ENCODE data around the gene DYNLT3.

DYNLT3 gene, protein sequence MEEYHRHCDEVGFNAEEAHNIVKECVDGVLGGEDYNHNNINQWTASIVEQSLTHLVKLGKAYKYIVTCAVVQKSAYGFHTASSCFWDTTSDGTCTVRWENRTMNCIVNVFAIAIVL

DNA sequence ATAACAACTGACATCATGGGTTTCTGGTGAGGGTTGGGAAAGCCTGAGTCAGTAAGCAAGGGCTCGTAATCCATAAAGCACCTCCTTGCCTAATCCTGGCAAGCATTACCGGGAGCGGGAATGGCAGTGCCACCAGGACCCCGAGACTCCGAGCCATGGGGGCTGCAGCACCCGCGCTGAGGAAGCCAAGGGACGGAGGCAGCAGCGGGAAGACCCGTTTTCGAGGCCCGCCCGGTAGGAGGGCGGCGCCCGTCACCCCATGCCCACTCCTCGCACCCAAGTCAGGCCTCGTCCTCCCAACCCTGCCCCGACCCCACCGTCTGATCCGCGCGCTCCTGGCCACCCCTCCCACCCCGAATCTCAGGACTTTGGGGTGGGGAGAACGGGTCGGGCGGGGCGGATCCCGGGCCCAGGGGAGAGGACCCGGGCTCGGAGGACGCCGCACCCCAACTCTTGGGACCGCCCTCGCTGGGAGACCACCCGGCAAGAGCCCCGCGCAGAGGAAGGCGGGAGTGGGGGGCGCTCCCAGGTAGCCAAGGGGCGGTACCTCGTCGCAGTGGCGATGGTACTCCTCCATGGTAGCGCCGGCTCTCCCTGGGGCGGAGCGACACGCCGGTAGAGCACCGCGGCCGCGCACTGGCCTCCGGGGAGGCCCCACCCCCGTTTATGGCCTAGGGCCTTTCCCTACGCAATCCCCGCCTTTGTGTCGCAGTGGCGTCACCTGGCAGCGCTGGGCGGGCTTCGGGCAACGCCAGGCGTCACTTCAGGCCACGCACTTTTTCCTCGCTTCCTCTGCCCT lies at the start of gene DYNLT3:
DYNLT3 (minus strand) TSS at position 638 of the 799 bp plus-strand sequence; CDS start at position 577, 61 bp downstream.
- peak; percentile 80 for DNase-seq

DNA sequence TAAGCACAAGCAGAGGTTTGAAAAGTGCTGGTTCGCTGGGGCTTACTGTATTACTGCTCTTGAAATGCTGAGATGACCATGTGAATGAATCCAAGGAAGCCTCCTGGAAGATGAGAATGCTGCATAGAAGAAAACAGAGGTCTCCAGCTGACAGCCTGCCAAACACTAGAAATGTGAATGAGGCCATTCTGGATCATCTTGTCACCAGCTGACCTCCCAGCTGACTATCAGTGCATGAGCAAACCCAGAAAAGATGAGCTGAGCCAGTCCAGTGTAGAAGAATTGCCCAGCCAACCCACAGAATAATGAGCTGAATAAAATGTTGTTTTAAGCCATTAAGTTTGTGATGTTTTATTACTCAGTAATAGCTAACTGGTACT lies 49.1 kb upstream of the DYNLT3 start:
- no peak for DNase-seq

DNA sequence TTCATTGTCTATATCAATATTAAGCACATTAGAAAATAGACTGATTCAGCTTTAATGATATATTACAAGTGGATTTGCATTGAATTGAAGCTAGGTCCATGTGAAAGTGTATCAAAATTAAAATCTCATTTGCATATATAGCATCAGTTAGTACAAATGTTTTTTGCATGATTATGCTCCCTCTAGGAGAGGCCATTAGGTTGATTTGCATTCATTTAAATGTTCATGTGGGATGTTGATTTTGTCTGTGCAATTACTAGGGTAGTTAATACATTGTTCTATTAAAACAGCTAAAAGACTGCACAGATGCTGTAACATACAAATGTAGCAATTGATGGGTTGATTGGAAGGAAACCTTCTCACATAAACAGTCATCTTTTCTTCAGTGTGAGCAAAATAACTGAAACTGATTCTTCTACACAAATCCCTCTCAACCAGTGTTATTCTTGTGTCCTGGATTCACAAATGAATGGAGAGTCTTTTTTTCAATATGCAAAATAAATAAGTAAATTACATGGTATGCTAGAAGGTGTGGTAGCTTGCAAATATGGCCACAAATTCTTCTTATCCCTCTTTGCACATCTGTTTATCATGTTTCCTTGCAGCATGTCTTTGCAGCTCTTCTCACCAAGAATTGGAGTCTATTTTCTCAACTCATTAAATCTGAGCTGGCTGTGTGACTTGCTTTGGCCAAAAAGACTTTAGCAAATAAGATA lies 48.6 kb upstream of the DYNLT3 start:
- no peak for DNase-seq

DNA sequence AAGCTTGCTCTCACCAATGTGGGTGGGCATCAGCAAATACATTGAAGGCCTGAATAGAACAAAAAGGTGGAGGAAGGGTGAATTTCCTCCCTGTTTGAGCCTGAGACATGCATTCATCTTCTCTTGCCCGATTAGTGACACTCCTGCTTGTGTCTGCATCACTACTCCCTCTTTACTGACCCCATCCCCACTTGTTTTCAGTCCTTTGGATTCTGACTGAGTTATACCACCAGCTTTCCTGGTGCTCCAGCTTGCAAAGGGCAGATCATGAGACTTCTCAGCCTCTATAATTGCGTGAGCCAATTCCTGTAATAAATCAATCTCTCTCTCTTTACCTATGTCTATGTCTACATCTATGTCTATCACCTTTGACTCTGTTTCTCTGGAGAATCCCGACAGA lies 47.4 kb upstream of the DYNLT3 start:
- no peak for DNase-seq

DNA sequence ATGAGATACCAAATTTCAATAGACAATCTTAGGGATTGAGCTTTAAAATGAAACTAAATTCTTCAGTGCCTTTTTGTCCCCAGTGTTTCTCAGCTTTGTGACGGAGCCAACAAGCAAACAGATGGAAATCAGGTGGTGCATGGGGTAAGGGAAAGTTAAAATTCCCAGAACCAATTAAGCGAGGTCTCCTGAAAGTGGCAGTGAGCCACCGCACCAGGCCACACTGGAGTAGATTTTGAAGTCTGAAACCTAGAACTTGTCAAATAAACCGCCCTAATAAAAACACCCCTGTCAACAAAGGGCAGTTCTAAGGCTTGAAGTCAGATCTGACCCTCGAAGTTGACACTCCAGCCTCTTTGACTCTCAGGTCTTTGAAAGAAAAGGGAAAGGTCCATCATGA lies 40.6 kb upstream of the DYNLT3 start:
- no peak for DNase-seq

DNA sequence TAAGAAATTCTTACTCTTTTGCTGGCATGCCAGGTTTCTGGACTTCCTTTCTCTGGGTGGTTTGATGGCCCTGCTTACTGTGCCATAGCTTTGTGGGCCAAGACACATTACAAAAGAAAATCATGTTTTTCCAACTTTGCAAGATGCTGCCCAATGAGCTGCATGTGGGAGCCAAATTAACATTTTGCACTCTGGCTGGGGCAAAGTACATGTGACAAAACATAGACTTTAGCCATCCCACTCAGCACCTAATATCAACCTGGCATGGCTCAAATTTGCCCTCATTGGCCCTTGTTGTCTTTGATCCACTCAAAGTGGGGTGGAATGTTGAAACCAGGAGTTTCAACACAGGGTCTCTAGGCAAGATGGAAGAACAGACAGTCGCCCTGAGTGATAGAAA lies 40.0 kb upstream of the DYNLT3 start:
- no peak for DNase-seq

DNA sequence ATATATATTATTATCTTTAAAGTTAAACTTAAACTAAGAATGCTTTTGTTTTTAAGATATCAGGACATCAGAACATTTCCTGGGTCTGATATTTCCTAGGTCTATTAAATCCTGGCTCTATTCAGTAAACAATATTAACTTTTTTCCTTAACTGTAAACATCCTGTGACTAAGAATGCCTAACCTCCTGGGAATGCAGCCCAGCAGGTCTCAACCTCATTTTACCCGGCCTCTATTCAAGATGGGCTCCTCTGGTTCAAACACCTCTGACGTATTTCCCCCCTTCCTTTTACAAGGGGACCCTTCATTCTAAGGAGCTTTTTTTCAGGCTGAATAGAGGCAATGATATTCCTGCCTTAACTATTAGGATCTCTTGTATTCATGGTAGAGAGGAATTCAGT lies 35.8 kb upstream of the DYNLT3 start:
- no peak for DNase-seq

DNA sequence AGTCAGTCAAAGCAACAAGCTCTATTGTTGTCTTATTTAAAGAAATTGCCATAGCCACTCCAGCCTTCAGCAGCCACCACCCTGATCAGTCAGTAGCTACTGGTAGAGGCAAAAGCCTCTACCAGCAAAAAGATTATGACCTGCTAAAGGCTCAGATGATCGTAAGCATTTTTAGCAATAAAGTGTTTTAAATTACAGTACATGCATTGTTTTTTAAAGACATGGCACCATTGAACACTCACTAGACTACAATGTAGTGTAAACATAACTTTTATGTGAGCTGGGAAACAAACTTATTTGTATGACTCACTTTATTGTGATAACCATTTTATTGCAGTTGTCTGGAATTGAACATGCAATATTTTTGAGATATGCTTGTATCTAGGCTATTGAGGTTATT lies 32.3 kb upstream of the DYNLT3 start:
- no peak for DNase-seq

DNA sequence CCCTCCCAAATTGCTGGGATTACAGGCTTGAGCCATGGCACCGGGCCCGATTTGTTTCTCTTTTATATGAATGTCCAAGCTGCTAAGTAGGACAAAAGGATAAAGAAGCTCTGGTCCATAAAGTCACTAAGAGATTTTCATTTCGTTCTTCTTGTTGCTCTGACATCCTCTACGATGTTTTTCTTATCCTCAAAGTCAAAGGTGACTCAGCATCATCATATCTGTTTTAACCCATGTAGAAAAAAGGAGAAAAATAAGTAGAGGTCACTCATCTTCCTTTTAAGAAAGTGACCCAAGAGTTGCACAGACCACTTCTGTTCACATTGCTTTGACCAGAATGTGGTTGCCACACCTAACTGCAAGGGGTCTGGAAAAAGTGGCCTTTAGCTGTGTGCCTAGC lies 29.3 kb upstream of the DYNLT3 start:
- no peak for DNase-seq

DNA sequence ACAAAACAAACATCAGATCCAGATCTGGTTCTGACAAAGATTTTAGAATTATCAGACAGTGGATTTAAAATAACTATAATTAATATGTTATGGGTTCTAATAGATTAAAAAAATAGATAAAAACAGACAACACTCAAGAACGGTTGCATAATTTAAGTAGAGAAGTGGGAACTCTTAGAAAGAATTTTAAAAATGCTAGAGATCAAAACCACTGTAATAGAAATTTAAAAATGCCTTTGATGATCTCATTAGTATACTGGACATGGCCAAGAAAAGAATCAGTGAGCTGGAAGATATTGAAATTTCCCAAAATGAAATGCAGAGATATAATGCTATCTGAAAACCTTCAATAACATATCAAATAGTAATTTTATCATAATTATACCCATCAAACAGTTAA lies 28.3 kb upstream of the DYNLT3 start:
- no peak for DNase-seq

DNA sequence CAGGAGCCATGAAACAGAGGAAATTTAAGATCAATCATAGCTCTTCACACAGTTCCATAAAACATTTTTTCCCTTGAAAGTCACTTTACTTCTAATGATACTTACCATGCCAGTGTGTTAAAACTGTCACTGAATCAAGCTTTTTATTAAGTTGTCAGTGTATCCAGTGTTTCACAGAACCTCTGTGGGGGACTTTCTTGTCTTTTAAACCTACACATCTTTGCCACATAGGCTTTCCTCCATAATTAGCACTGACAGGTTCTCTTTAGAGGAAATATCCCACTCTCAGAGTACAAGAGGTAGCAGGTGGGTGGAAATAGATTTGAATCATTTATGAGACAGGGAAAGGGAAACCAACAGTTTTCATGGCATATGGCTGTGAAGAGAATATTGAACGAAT lies 25.8 kb upstream of the DYNLT3 start:
- no peak for DNase-seq

DNA sequence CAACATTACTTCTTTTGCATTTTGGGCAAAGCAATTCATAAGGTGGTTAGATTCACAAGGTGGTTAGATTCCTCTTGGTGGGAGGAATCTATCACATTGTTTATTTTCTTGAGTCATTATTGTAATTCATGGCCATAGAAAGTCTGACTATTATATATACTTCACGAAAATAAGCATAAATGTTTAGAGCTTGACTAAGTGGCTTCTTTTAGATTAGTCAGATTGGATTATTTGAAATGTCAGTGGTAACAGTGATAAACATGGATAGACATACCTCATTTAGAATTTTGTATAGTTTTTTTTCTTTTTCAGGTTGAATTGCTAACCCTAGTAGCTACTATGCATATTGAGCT lies 24.9 kb upstream of the DYNLT3 start:
- no peak for DNase-seq

DNA sequence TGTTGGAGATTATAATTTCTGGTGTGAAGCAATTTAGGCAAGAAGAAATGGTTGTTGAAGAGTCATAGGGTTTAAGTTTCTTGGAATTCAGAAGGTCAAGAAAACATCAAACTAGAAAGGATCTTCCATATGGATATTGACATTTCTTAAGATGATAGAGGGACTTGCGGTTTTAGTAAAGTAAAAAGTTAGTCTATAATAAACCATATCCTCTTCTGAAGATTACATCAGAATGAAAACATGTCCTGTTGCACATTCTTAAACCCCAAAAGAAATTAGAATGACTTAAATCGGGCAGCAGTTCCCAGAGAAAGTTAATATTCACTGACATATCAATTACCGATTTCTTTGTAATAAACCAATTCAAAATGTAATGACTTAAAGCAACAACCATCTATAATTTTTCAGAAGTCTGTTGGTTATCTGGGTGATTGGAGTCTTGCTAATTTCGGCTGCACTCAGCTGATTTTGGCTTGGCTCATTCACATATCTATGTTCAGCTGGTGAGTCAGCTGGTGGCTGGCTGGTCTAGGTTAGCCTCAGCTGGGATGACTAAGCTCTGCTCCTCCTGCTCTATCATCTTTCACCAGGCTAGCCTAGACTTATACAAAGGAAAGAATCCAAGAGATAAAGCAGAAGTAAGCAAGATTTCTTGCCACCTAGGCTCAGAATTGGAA lies 24.4 kb upstream of the DYNLT3 start:
- no peak for DNase-seq

DNA sequence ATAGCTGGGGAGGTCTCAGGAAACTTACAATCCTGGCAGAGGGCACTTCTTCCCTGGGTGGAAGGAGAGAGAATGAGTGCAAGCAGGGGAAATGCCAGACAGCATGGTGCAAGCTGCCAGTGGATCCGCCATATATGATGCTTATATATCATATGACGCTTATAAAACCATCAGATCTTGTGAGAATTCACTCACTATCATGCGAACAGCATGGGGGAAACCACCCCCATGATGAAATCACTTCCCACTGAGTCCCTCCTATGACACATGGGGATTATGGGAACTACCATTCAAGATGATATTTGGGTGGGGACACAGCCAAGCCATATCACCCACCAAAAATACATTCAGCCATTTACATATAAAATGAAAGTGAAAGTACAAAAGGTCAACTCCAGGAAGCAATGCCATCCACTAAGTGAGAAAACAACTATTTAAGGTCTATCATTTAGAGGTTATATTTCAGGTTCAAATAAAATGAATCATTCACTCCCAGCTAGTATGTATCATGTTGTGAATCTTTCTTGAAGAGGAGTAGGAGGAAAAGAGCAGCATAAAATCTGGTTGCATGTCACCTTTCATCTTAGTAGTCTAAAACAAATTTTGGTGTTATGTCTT lies 20.3 kb upstream of the DYNLT3 start:
- DNase-seq = no peak

DNA sequence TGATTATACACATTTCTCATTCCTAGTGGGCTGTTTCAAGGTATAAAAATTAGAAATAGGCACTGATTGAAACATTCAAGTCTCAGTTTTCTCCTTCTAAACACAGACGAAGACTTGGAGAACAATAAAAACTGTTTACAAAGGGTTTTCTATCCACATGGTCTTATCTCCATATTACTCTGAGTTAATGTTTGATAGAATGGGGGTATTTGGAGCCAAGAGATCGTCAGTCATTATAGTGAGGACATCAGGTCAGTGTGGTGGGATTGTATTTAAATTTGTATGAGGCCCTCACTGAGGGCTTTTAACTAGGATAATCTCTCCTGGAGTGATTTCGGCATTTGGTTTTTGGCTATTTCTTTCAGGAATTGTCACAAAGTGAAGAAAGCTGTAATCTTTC lies 16.4 kb upstream of the DYNLT3 start:
- no peak for DNase-seq

DNA sequence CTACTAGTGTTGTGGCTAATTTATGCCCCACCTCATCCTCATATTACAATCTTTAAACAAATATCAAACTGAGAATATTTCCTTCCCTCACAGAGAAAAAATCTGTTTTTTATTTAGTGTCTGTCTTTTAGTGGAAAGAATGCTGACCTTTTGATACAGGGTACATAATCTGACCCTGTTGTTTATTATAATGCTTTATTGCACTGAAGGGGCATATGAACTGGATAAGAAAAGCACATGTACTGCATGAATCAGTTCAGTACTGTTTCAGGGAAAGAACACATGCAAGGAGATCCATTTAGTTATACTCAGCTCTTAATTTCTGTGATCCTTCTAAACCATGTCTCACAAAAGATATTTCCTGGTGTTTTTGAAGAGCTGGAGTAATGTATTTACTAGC lies 15.5 kb upstream of the DYNLT3 start:
- no peak for DNase-seq

DNA sequence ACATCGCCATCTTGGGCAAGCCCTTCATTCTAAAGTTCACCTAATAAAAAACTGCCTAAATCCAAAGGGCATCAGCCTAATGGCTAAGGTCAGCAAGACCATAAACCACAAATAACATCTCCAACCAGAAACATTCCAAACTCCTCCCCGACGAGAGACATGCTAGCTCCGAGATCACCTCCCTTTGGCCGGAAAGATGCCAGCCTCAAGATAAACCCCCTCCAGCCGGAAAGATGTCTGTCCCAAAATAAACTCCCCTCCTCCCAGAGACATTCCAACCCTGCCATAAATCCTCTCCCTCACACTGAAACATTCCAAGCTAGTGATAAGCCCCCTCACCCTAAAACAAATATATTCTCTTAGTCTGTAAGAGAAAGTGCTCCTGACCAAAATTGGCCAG lies 13.3 kb upstream of the DYNLT3 start:
- no peak for DNase-seq

DNA sequence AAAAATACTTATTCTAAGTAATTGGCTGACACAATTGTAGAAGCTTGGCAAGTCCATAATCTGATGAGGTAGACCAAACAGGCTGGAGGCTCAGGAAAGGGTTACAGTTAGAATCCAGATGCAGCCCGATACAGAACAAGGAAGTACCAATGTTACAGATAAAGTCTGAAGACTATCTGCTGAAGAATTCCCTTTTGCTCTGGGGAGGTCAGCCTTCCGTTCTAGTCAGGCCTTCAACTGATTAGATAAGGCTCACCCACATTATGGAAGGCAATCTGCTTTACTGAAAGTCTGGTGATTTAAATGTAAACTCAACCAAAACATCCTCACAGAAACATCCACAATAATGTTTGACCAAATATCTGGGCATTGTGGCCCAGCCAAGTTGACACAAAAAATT lies 7.4 kb upstream of the DYNLT3 start:
- DNase-seq = no peak

DNA sequence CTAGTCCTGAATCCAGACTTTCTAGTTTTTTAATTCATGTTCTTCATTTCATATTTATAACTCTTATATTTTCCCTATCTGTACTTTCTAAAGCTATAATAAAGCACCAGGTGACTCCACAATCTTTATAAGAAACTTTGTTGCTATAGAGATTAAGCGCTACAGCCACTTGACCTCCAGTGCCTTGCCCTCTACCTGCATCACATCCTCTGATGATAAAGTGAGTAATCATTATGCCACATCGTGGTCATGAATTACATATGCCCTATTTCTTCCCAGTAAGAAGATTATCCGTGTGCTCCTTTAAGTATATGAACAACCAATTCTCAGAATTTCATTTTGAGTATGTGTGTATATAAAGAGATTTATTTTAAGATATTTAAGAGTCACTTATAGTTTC lies 6.8 kb upstream of the DYNLT3 start:
- DNase-seq = no peak

DNA sequence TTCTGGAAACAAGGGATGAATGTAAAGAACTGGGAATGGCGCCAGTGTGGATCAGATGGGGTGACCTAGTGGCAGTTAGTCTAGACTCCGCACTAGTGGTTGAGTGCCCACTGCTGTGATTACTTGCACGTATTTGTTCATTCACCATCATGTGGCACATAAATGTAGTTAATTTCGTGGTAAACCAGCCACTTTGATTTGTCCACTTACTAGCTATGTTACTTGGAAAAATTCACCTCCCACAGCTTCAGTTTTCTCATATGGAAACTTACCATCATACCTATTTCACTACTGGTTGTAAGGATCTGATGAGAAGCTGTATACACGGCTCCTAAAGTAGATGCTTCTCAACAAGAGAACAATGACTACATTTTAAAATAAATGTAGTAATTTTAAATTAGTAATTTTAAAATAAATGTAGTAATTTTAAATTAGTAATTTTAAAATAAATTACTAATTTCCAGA lies 394 bp upstream of the DYNLT3 start:
- no peak for DNase-seq

DNA sequence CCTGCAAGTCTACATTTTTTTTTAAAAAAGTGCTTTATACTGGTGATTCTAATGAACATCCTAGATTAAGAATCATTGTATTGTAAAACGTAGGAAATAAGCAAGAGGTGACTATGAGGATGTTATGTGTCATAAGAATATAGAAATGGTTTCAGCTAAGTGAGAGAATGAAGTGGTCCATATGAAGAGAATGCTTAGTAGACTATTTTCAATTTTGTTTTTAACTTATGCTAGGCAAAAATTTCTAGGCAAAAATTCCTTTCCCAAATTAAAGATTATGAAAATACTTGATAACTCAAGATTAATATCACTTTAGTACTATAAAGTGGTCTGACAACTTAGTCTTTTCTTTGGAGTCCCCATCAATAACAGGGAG lies 825 bp downstream of the DYNLT3 start:
- DNase-seq = no peak

DNA sequence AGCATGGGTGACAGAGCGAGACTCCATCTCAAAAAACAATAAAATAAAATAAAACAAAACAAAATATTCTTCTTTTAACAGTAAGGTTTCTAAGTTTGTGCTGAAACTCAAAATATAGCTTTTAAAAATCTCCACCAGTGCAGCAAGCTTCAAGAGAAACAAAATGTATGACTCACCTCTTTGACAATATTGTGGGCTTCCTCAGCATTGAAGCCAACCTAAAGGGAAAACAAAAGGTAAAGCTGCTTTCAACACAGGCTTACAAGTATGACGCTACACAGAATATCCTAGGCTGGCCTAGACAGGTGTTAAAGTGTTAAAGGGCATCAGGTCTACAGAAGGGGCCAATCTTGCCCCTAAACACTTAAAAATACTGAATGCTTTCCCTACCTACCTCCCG lies 1.2 kb downstream of the DYNLT3 start:
- no peak for DNase-seq

DNA sequence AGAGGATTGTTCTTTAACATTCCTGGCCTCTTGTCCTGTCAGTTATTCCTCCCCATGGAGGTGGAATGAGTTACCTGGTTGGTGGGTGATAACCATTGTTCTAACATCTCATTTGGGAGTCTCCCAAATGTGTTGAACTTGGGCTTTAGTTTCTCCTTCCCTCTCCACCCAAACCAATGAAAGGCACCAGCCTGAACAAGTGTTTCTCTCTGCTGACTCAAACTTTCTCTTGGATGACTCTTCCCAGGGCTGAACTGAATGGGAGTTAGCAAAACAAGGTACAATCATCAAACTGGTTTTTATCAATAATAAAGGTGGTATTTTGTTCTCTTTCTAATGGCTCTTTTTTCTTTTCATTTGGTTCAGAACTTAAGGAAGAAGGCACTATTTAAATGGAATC lies 2.7 kb downstream of the DYNLT3 start:
- no peak for DNase-seq

DNA sequence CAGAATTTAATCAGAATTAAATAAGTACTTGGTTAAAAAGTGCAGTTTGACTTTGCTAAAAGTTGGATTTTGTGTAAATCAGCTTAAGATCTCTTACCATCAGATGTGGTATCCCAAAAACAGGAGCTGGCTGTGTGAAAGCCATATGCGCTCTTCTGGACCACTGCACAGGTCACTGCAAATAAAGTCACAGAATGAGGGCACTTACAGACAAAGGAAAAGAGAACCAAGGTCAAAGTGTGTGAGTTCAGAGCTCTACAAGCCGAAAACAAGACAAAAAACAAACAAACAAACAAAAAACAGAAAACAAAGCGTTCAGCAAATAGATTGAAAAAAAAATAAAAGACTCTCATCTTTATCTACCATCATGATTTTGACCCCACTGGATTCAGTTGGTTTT lies 6.4 kb downstream of the DYNLT3 start:
- DNase-seq = no peak

All from NCI-H524 treated with DMSO at 0.1 percent for 48 hours (cell line).